ENCODE measurements around the gene GMDS. TPM values are rescaled to one million over a fixed set of nuclear protein-coding genes. Genes with fewer than 3 reads are reported as not detected.

GMDS gene
- total RNA-seq, 1 experiment from 2014 or later, result 31.1 TPM

DNA sequence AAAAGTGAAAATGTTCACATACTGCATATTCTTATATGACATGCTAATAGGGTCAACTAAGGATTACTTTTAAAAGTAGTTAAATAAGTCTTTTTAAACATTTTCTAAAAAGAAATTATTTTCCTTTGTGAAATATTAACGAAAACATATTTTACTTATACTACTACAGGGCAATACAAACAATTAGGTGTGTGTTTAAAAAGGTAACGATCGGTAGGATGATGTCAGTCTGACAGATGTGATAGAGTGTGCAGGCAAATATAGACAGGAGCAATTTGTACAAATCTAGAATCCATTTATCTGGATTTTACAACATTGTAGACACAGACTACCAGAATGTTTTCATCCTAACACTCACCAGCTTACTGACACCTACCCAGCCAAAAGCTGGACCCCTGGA, 378.2 kb downstream of the GMDS start:
- POLR2A ChIA-PET, result no interaction called here
- no peaks in the 10 kb centered on the region for H3K27me3 Mint-ChIP-seq (ENCODE audit: insufficient read depth, unreplicated experiment)
- peaks cover 17% of the 10 kb centered on the region for H3K4me1 Mint-ChIP-seq (ENCODE audit: low read depth, unreplicated experiment)
- BruUV-seq (replicated peaks), result no TSS peak
- intact Hi-C loops (cut with micrococcal nuclease; ENCODE audit: unreplicated experiment), result no loop called here
- Histone ChIP-seq H3K9me3 (no peaks in the 10 kb centered on the region), H3K27me3 (replicated peaks; ENCODE audit: control insufficient read depth, insufficient read depth, low read length) (no peaks in the 10 kb centered on the region), H3K36me3 (ENCODE audit: control insufficient read depth, insufficient read depth, low read length) (no peaks in the 10 kb centered on the region), H3K4me3 (ENCODE audit: low read depth, low read length) (no peak overlapping the region), H3K4me1 (peaks cover 23% of the 10 kb centered on the region)
- no peaks in the 10 kb centered on the region for H3K36me3 Mint-ChIP-seq (ENCODE audit: insufficient read depth, unreplicated experiment)
- TF ChIP-seq, protein P1, sequence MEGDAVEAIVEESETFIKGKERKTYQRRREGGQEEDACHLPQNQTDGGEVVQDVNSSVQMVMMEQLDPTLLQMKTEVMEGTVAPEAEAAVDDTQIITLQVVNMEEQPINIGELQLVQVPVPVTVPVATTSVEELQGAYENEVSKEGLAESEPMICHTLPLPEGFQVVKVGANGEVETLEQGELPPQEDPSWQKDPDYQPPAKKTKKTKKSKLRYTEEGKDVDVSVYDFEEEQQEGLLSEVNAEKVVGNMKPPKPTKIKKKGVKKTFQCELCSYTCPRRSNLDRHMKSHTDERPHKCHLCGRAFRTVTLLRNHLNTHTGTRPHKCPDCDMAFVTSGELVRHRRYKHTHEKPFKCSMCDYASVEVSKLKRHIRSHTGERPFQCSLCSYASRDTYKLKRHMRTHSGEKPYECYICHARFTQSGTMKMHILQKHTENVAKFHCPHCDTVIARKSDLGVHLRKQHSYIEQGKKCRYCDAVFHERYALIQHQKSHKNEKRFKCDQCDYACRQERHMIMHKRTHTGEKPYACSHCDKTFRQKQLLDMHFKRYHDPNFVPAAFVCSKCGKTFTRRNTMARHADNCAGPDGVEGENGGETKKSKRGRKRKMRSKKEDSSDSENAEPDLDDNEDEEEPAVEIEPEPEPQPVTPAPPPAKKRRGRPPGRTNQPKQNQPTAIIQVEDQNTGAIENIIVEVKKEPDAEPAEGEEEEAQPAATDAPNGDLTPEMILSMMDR (IDR thresholded peaks at IDR 0.05; ENCODE audit: insufficient read depth in 1 of 2, low read depth in 1 of 2, low read length in 1 of 2, severe bottlenecking in 1 of 2, unreplicated experiment in 1 of 2), result no peak
- no peak overlapping the region for H3K4me3 Mint-ChIP-seq (ENCODE audit: unreplicated experiment)
- H3K27ac Mint-ChIP-seq (ENCODE audit: unreplicated experiment), result no peak overlapping the region
- CTCF ChIA-PET, result no interaction called here
- no peak for DNase-seq
- H3K9me3 Mint-ChIP-seq (ENCODE audit: unreplicated experiment), result no peaks in the 10 kb centered on the region

DNA sequence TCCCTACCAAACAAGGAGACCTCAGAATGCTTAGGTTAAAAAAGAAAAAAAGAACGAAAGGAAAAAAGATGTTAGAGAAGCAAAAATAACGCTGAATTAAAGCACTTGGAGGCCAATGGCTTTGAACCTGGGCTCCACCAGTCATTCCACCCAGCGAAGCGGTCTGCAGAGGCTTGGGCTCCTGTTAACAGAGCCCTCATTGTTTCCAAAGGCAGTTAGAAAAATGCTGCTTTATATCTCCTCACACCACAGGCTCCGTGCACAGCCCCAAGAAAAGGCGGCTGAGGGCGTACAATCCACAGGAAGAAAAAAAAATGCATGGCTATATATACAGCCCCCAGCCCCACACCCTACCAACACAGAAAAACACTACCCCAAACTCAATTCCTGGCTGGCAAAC, 379.8 kb downstream of the GMDS start:
- Histone ChIP-seq H3K9me3 (no peaks in the 10 kb centered on the region), H3K36me3 (ENCODE audit: control insufficient read depth, insufficient read depth, low read length) (no peaks in the 10 kb centered on the region), H3K4me3 (ENCODE audit: low read depth, low read length) (no peak overlapping the region), H3K27me3 (replicated peaks; ENCODE audit: control insufficient read depth, insufficient read depth, low read length) (no peaks in the 10 kb centered on the region), H3K4me1 (peaks cover 14% of the 10 kb centered on the region)
- H3K27me3 Mint-ChIP-seq (ENCODE audit: insufficient read depth, unreplicated experiment), result no peaks in the 10 kb centered on the region
- TF ChIP-seq, protein P1 (IDR thresholded peaks at IDR 0.05; ENCODE audit: insufficient read depth in 1 of 2, low read depth in 1 of 2, low read length in 1 of 2, severe bottlenecking in 1 of 2, unreplicated experiment in 1 of 2), result no peak
- H3K36me3 Mint-ChIP-seq (ENCODE audit: insufficient read depth, unreplicated experiment), result no peaks in the 10 kb centered on the region
- peaks cover 10% of the 10 kb centered on the region for H3K4me1 Mint-ChIP-seq (ENCODE audit: low read depth, unreplicated experiment)
- POLR2A ChIA-PET, result no interaction called here
- DNase-seq, result no peak
- intact Hi-C loops (cut with micrococcal nuclease; ENCODE audit: unreplicated experiment), result no loop called here
- no peaks in the 10 kb centered on the region for H3K9me3 Mint-ChIP-seq (ENCODE audit: unreplicated experiment)
- no TSS peak for BruUV-seq (replicated peaks)
- CTCF ChIA-PET, result no interaction called here
- no peak overlapping the region for H3K4me3 Mint-ChIP-seq (ENCODE audit: unreplicated experiment)
- no peak overlapping the region for H3K27ac Mint-ChIP-seq (ENCODE audit: unreplicated experiment)

DNA sequence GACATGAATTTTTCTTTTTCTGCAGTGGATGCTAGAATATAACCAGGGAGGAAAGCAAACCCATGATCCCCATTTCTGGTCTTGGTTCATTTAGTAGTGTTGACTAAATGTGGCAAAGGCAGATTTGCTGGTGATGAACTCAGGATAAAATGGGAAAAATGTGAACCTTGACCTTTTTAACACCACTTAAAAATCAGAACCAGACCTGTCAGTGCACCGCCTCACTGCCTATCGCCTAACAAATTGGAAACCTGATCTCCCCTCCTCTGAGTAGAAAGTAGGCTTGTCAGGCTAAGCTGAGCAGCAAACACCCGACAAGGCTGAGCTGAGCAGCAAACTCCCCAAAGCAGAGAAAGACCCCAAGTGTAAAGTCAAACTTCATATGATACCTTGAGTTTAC, 380.9 kb downstream of the GMDS start:
- peak; percentile 26 to 39 for DNase-seq
- Mint-ChIP-seq H3K9me3 (ENCODE audit: unreplicated experiment) (no peaks in the 10 kb centered on the region), H3K27me3 (ENCODE audit: insufficient read depth, unreplicated experiment) (no peaks in the 10 kb centered on the region), H3K4me3 (ENCODE audit: unreplicated experiment) (peak overlapping the region; percentile 49), H3K4me1 (ENCODE audit: low read depth, unreplicated experiment) (peaks cover 9% of the 10 kb centered on the region), H3K36me3 (ENCODE audit: insufficient read depth, unreplicated experiment) (no peaks in the 10 kb centered on the region), H3K27ac (ENCODE audit: unreplicated experiment) (no peak overlapping the region)
- Histone ChIP-seq H3K4me3 (ENCODE audit: low read depth, low read length) (no peak overlapping the region), H3K27me3 (replicated peaks; ENCODE audit: control insufficient read depth, insufficient read depth, low read length) (no peaks in the 10 kb centered on the region), H3K4me1 (peaks cover 14% of the 10 kb centered on the region), H3K36me3 (ENCODE audit: control insufficient read depth, insufficient read depth, low read length) (no peaks in the 10 kb centered on the region), H3K9me3 (no peaks in the 10 kb centered on the region)
- no TSS peak for BruUV-seq (replicated peaks)
- TF ChIP-seq, protein P1 (IDR thresholded peaks at IDR 0.05; ENCODE audit: insufficient read depth in 1 of 2, low read depth in 1 of 2, low read length in 1 of 2, severe bottlenecking in 1 of 2, unreplicated experiment in 1 of 2), result no peak
- ChIA-PET CTCF (no interaction called here), POLR2A (no interaction called here)
- intact Hi-C loops (cut with micrococcal nuclease; ENCODE audit: unreplicated experiment), result loop anchor here (1.0 kb wide), 1 partner anchor 8 kb away; no protein-coding TSS in a partner anchor

Measured in Caco-2 (cell line).